ENCODE results near the gene PRR35.

Gene PRR35

DNA sequence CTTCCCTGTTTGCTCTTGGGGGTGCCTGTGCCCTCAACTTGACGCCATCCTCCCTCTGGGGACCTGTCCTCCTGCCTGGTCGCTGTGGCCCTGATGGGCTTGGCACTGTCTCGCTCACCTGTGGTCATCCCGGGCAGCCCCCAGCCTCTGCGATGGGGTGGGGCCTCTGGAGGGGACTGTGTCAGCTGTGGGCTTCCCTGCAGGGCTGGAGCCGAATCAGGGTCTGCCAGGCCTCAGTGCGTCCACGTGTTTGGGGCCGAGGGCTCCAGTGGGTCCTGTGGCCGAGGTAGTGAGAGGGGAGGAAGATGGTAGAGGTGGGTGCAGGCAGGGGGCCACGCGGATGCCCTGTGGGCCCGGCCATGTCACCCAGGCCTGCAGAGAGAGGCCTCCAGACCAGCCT is 17.6 kb downstream of the PRR35 start:
- Histone ChIP-seq H3K27me3 (ENCODE audit: insufficient read depth, low read depth) (no peaks in the 10 kb centered on the region), H3K27ac (no peak overlapping the region), H4K20me1 (ENCODE audit: insufficient read depth) (no peaks in the 10 kb centered on the region), H3K9ac (no peak overlapping the region), H3K4me2 (no peak overlapping the region), H3K4me1 (ENCODE audit: low read depth, poor library complexity, severe bottlenecking) (peaks cover 6% of the 10 kb centered on the region), H3K79me2 (ENCODE audit: insufficient read depth, low read depth) (no peaks in the 10 kb centered on the region), H2AFZ (ENCODE audit: low read depth) (no peak overlapping the region), H3K36me3 (ENCODE audit: insufficient read depth) (no peaks in the 10 kb centered on the region), H3K4me3 (IDR thresholded peaks at IDR 0.05; ENCODE audit: insufficient read depth, low read depth, low read length) (no peak overlapping the region)
- TF ChIP-seq, protein P1, sequence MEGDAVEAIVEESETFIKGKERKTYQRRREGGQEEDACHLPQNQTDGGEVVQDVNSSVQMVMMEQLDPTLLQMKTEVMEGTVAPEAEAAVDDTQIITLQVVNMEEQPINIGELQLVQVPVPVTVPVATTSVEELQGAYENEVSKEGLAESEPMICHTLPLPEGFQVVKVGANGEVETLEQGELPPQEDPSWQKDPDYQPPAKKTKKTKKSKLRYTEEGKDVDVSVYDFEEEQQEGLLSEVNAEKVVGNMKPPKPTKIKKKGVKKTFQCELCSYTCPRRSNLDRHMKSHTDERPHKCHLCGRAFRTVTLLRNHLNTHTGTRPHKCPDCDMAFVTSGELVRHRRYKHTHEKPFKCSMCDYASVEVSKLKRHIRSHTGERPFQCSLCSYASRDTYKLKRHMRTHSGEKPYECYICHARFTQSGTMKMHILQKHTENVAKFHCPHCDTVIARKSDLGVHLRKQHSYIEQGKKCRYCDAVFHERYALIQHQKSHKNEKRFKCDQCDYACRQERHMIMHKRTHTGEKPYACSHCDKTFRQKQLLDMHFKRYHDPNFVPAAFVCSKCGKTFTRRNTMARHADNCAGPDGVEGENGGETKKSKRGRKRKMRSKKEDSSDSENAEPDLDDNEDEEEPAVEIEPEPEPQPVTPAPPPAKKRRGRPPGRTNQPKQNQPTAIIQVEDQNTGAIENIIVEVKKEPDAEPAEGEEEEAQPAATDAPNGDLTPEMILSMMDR (conservative IDR thresholded peaks at IDR 0.05; ENCODE audit: low read depth, low read length): no peak

DNA sequence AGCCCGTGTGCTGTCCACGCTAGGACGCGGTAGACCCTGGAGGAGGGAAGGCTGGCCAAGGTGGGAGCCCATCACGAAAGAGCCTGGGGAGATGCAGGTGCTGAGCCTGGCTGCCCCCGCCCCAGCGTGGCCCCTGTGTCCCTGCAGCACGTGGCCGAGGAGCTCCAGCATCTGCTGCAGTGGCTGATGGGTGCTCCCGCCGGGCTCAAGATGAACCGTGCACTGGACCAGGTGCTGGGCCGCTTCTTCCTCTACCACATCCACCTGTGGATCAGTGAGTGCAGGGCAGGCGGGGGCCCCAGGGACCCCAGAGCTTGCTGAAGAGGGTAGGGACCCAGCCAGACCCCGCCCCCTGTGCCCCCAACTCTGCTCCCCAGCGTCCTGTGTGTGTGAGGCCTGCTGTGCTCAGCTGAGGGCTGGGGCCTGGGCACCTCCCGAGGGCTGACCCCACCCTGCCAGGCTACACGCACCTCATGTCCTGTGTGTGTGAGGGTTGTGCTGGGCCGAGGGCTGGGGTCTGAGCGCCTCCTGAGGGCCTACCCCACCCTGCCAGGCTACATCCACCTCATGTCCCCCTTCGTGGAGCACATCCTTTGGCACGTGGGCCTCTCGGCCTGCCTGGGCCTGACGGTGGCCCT is 18.2 kb downstream of the PRR35 start:
- Histone ChIP-seq H3K4me3 (IDR thresholded peaks at IDR 0.05; ENCODE audit: insufficient read depth, low read depth, low read length) (no peak overlapping the region), H3K4me1 (ENCODE audit: low read depth, poor library complexity, severe bottlenecking) (peaks cover 6% of the 10 kb centered on the region), H2AFZ (ENCODE audit: low read depth) (no peak overlapping the region), H3K4me2 (no peak overlapping the region), H3K27me3 (ENCODE audit: insufficient read depth, low read depth) (no peaks in the 10 kb centered on the region), H3K36me3 (ENCODE audit: insufficient read depth) (no peaks in the 10 kb centered on the region), H3K27ac (no peak overlapping the region), H4K20me1 (ENCODE audit: insufficient read depth) (no peaks in the 10 kb centered on the region), H3K9ac (no peak overlapping the region), H3K79me2 (ENCODE audit: insufficient read depth, low read depth) (no peaks in the 10 kb centered on the region)
- TF ChIP-seq, protein P1 (conservative IDR thresholded peaks at IDR 0.05; ENCODE audit: low read depth, low read length): no peak

DNA sequence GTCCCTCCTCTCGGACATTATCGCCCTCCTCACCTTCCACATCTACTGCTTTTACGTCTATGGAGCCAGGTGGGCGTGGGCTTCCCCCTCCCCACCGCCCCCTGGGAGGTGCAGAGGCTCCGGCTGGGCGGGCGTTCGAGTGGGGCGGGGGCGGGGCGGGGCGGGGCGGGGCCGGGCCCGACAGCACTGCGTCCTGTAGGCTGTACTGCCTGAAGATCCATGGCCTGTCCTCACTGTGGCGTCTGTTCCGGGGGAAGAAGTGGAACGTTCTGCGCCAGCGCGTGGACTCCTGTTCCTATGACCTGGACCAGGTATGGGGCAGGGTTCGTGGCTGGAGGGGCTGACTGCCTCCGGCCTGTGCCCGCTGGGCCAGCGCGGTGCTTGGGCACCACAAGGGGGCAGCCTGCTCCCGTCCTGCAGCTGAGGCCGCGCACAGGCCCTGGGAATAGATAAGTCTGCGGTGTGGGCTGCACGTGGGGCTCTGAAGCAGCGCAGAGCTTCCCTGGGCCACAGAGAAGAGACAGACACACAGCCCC is 18.7 kb downstream of the PRR35 start:
- Histone ChIP-seq H3K4me2 (no peak overlapping the region), H3K4me3 (IDR thresholded peaks at IDR 0.05; ENCODE audit: insufficient read depth, low read depth, low read length) (no peak overlapping the region), H4K20me1 (ENCODE audit: insufficient read depth) (no peaks in the 10 kb centered on the region), H3K27me3 (ENCODE audit: insufficient read depth, low read depth) (no peaks in the 10 kb centered on the region), H3K79me2 (ENCODE audit: insufficient read depth, low read depth) (no peaks in the 10 kb centered on the region), H3K36me3 (ENCODE audit: insufficient read depth) (no peaks in the 10 kb centered on the region), H3K9ac (no peak overlapping the region), H2AFZ (ENCODE audit: low read depth) (no peak overlapping the region), H3K27ac (no peak overlapping the region), H3K4me1 (ENCODE audit: low read depth, poor library complexity, severe bottlenecking) (peaks cover 6% of the 10 kb centered on the region)
- TF ChIP-seq, protein P1 (conservative IDR thresholded peaks at IDR 0.05; ENCODE audit: low read depth, low read length): peak; percentile 50

DNA sequence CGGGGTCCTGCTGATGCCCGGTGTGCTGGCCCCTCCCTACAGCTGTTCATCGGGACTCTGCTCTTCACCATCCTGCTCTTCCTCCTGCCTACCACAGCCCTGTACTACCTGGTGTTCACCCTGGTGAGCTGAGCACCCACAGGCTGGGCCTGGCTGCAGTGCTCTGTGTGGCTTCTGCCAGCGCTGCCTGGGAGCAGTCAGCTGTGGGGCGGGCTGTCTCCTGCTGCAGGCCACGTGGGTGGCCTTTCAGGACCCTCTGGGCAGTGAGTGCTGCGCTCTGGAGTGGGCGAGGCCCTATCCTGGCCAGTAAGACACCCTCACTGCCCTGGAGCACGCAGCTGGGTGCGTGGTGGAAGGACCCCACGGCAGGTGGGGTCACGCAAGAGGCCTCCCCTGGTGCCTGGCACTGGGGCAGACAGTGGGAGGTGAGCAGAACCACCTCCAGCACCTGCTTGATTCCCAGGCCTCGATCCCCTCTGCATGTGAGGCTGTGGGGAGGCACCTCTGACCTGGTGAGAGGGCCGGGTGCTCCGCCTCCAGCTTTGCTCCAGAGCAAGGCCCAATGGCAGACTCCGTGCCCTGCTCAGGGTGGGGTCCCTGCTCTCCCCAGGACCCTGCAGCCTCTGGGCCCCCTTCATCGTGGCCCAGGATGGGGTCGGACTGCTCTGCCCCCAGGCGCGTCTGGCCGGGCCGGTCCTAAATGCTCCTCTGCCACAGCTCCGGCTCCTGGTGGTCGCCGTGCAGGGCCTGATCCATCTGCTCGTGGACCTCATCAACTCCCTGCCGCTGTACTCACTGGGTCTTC is 20.1 kb downstream of the PRR35 start:
- Histone ChIP-seq H3K4me1 (ENCODE audit: low read depth, poor library complexity, severe bottlenecking) (peaks cover 6% of the 10 kb centered on the region), H3K36me3 (ENCODE audit: insufficient read depth) (no peaks in the 10 kb centered on the region), H3K9ac (no peak overlapping the region), H4K20me1 (ENCODE audit: insufficient read depth) (no peaks in the 10 kb centered on the region), H2AFZ (ENCODE audit: low read depth) (no peak overlapping the region), H3K27me3 (ENCODE audit: insufficient read depth, low read depth) (no peaks in the 10 kb centered on the region), H3K27ac (no peak overlapping the region), H3K4me3 (IDR thresholded peaks at IDR 0.05; ENCODE audit: insufficient read depth, low read depth, low read length) (no peak overlapping the region), H3K4me2 (no peak overlapping the region), H3K79me2 (ENCODE audit: insufficient read depth, low read depth) (no peaks in the 10 kb centered on the region)
- TF ChIP-seq, protein P1 (conservative IDR thresholded peaks at IDR 0.05; ENCODE audit: low read depth, low read length): no peak
